ENCODE data around the gene PPP2R3C. TPM values are rescaled to one million over a fixed set of nuclear protein-coding genes. Genes with fewer than 3 reads are reported as not detected.
"Not testable (repeated sequence)": the region's sequence is repeated elsewhere in the genome, so short reads cannot be mapped to it uniquely, and the experiment has no call there.

Gene PPP2R3C
- polyA plus RNA-seq, 12 donors, result 36.9 to 55.7 (median 49.0) TPM; not detected in 1

DNA sequence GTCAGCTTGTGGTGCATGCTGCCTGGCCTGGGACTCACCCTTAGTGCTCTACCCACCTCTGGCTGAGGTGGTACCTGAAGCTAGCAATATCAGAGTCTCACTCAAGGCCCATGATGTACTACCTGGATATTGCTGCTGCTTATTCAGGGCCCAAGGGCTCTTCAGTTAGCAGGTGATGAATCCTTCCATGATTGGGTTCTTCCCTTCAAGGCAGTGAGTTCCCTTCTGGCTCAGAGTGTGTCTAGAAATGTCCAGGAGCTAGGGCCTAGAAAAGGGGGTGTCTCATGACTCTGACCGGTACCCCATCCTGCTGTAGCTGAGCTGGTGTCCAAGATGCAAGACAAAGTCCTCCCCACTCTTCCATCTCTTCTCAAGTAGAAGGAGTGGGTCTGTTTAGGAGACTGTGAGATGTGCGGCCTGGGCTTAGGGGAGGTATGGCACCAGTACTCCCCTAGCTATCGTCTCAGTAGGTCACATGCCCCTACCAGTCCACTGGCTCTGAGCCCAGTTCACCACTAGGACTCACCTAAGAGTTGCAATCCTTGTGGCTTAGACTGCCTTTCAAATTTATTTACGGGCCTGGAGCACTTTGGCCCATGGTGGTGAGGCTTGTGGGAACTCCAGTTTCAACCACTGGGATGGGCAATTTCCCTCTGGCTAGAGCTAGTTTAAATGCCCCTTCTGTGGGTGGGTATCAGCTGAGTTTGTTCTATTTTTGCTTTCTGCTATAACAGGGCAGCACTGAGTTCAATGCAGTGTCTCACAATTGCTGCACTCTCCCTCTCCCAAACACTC is 12.7 kb upstream of the PPP2R3C start:
- DNase-seq, result no peak

DNA sequence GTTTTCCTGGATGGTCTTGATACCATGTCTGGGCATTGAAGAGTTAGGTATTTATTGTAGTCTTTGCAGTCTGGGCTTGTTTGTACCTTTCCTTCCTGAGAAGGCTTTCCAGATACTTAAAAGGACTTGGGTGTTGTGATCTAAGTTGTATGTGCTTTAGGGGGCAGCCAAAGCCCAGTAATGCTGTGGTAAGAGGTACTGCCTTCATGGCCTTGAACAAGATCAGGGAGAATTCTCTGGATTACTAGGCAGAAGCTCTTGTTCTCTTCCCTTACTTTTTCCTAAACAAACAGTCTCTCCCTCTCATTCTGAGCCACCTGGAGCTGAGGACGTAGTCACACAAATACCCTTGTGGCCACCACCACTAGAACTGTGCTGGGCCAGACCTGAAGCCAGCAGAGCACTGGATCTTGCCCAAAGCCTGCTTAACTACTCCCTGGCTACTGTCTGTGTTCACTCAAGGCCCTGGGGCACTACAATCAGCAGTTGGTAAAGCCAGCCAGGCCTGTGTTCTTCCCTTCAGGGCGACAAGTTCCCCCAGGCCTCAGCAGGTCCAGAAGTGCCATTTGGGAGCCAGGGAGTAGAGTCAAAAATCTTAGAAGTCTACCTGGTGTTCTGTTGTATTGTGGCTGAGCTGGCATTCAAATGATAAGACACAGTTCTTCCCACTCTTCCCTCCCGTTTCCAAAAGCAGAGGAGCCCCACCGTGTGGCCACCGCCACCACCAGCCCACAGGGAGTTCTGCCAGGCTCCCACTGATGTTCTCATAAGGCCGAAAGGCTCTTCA is 11.9 kb upstream of the PPP2R3C start:
- DNase-seq, result no peak

DNA sequence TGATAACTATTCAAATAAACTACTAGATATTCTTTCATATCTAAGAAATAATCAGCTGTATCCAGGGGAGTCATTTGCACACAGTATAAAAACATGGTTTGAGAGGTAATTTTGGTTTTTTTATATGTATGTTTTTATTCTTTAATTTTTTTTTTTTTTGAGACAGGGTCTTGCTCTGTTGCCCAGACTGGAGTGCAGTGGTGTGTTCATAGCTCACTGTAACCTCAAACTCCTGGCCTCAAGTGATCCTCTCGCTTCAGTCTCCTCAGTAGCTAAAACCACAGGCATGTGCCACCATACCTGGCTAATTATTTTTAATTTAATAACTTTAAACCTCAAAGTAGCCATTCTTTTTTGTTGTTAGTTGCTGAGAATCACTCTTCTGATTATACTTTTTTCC is 2.3 kb upstream of the PPP2R3C start:
- no peak for DNase-seq

DNA sequence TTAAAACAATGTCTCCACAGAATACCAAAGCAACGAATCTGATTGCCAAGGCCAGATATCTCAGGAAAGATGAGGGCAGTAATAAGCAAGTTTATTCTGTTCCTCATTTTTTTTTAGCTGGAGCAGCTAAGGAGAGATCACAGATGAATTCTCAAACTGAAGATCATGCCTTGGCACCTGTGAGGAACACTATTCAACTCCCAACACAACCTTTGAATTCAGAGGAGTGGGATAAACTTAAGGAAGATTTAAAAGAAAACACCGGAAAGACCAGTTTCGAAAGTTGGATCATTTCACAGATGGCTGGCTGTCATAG is 1.6 kb upstream of the PPP2R3C start:
- DNase-seq, result no peak

DNA sequence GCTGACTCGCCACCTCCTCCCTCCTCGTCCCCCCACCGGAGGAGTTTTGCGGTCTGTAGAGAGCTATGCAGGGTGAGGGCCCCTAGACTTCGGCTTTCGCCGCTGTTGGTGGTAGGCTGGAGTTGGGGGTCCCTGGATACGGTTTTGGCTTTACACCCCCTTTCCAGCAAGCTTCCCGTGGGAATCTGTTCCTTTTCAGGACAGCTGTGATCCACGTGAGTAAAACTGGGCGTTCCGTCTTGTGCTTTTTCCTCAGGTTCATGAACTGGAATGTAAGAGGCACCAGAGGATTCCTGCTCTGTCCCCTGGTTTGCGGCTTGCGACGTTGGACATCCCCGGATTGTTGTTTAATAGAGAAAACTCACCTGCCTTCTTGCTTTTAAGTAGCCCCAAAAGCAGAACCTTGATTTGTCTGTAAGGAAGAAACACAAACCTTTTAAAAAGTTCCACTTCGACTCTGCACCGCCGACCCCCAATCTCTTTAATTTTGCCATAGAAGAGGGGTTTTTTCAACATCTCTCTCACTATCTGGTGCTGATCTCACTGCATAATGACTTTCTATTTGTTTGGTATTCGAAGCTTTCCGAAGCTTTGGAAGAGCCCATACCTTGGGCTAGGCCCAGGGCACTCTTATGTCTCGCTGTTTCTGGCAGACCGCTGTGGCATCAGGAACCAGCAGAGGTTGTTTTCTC is 1.1 kb upstream of the PPP2R3C start:
- DNase-seq, result no peak

DNA sequence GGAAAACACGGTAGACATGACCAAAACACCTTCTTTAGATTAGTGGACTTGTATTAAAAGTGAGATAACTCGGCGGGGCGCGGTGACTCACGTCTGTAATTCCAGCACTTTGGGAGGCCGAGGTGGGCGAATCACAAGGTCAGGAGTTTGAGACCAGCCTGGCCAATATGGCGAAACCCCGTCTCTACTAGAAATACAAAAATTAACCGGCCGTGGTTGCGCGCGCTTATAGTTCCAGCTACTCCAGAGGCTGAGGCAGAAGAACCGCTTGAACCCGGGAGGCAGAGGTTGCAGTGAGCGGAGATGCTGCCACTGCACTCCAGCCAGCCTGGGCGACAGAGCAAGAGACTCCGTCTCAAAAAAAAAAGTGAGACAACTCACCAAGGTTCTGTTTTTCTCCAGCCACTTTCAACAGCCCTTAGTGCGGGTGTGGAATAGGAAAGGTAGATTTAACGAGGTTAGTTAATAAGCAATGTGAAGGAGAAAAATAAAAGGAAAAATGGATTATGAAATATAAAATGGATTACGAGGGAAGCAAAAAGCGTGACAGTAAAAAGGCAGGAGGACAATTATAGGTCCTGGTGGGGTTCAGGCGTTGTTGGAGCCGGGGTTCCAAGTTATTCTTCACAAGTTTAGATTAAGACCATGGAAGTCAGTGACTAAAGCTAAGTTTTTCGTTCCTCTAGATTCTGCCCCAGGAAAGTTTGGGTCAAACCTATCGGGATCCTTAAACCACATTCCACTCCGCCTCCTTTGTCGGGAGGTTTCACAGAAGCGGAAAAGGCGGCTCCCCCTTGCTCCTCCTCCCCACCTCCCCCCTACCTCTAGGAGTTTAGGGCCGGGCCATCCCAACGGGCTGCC is 534 bp downstream of the PPP2R3C start:
- DNase-seq, result no peak

DNA sequence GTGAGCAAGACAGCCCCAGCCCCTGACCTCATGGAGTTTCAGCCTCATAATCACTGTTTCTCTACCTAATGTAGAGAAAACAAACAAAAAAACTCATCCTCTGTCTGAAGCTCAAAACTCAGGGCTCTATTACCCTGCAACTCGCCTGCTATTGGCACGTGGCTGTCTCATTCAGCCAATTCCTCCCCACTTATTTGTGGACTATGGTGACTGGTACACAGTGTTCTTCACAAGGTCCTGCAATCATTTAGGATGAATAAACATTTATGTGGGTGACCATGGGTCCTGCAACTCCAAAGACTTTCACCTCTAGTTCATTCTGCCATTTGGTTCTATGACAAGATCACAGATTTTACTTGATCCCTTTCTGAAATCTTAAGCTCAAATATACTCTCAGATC is 4.7 kb downstream of the PPP2R3C start:
- no peak for DNase-seq

DNA sequence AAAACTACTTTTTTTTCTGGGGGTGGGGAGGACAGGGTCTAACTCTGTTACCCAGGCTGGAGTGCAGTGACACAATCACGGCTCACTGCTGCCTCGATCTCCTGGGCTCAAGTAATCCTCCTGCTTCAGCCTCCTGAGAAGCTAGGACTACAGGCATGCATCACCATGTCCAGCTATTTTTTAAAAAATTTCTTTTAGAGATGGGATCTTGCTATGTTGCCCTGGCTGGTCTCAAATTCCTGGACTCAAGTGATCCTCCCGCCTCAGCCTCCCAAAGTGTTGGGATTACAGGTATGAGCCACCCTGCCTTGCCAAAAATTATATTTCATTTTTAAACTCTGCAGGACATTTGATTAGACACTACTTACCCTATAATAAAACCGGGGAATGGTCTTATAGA is 5.5 kb downstream of the PPP2R3C start:
- DNase-seq, result no peak

DNA sequence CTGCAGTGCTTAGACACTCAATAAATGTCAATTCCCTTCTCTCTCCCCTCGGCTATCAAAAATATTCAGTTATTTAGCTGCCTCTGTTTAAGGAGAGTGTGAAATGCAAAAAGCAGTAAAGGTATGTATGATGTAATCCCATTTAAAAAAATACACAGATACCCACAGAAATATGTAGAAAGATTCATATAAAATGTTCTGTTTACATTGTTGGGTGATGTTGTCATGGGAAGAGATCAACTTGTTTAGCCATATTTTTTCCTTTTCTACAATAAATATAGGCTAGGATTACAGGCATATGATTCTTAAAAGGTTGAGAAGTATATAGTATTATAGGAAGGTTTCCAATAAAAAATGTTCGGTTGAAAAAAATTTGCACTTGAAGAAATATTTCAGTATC is 7.8 kb downstream of the PPP2R3C start:
- DNase-seq, result no peak

DNA sequence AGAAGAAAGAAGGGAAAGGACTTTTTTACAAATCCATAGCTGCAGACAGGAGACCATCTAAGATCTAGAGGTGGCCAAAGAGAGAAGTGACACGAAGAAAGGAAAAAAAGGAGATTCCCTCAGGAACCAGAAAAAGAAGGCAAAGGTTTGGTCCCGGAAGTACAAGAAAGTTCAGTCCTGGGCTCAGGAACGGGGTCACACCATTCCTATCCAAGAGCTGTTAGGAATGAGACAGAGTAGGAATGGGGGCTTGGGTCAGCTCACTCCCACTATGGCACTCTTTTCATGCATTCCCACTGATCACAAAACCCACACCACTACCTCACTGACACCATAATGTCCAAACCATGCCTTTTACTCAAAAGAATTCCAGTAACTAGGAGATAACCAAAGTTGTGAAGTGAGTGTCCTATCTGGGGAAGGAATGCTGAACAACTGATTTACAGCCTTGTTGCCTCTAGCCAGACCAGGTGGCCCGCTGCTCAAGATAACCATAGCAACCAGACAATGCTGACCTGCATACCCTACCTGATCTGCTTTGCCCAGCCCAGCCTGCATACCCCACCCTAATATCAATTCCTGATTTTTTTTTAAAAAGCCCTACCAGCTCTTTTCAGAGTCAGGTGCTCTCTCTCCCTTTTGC is 8.4 kb downstream of the PPP2R3C start:
- DNase-seq, result no peak

DNA sequence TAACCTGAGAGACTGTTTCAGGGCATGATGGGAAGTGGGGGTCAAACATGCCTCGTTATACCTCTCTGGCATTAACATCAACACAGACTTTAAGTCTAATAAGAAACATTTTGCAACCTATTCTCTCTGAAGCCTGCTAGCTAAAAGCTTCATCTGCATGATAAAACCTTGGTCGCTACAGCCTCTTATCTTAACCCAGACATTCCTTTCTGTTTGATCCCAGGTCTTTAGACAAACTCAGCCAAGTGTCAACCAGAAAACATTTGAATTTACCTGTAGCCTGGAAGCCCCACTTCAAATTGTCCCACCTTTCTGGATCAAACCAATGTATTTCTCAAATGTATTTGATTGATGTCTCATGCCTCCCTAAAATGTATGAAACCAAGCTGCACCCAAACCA is 9.1 kb downstream of the PPP2R3C start:
- DNase-seq, result no peak

DNA sequence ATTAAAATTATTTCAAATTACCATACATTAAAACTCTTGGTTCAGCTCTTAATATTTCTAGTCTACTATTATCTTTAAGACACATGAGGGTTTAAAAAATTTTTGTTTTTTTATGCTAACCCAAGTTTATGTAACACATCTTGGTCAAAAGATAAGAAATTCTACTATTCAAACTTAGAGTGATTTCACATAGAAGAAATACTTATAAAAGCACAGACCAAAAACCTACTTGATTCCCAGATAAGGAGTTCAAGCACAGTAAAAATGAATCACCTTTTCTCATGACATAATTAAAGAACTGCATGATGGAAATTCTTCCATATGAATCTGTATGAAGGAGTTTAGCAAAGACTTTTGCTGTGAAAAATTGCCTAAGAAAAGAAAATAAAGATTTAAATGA is 13.9 kb downstream of the PPP2R3C start:
- DNase-seq, result no peak

DNA sequence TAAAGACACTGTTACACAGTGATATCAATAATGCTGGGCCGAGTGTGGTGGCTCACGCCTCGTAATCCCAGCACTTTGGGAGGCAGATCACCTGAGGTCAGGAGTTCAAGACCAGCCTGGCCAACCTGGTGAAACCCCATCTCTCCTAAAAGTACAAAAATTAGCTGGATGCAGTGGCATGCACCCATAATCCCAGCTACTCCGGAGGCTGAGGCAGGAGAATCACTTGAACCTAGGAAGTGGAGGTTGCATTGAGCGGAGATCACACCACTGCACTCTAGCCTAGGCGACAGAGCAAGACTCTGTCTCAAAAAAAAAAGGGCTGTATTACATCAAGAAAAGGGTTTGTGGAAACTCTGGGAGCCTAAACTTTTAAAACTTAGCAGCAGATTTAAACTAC is 27.1 kb downstream of the PPP2R3C start:
- DNase-seq, result not testable (repeated sequence)

DNA sequence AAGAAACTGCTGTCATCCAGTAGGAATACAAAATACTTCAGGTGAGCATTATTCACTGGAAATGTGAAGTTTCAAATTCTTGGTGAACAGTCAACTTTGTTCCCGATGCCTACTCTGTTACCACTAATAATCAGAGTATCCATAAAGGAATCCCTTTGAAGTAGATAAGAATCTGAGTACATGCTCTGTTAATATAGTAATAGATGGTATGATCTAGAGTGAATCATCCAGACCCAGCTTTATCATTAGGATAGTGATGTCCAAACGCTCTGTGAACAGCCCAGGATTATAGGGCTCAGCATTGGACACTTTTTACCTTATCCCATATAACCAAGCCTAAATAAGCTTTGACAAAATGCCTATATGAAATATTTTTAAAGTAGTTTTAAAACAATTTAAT is 33.3 kb downstream of the PPP2R3C start:
- no peak for DNase-seq

DNA sequence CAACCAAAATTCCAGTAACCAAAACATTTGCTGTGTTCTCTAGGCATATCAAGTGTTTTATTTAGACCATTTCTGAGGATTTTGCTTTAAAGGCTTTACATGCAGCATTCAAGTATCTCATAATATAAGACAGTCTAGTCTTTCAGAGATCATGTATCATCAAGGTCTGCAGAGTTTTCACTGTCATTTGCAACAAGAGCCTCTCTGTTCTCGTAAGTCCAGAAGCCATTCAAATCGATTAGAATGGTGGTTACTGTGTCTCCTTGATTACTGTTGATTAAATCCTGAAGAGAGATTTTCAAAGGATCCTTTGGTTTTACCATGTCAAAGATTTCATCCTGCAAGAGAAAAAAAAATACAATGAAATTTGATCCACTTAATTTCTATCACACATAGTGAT is 36.3 kb downstream of the PPP2R3C start:
- DNase-seq, result no peak

DNA sequence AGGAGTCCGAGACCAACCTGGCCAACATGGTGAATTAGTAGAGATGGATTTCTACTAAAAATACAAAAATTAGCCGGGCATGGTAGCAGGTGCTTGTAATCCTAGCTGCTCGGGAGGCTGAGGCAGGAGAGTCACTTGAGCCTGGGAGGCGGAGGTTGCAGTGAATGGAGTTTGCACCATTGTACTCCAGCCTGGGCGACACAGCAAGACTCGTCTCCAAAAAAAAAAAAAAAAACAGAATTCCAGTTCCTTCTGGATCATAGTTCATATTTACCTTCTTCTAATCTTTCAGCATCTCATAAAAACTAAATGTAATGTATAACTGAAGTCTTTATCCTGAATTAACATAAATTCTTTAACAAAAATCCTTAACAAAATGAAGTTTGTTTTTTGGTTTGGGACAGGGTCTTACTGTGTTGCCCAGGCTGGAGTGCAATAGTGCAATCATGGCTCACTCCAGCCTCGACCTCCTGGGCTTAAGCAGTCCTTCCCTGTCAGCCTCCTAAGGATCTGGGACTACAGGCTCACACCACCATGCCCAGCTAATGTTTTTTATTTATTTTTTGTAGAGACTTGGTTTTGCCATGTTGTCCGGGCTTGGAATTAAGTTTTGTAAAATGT is 38.1 kb downstream of the PPP2R3C start:
- no peak for DNase-seq

DNA sequence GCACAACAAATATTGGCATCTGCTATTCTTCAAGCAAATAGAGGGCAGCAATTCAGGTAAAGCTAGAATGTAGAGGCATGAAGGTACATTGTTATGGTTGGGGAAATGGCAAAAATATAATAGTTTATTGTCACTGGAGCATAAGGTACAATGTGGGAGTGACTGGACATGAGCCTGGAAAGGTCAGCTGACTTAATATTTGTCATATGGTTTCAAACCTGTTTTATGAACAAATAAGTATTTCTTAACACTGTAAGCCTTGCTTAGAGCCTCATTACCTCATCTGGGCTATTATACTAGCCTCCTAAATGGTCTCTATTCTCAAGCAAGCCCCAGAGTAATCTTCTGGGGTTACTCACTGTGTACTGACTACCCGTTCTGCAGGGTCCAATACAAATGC is 42.0 kb downstream of the PPP2R3C start:
- DNase-seq, result no peak

DNA sequence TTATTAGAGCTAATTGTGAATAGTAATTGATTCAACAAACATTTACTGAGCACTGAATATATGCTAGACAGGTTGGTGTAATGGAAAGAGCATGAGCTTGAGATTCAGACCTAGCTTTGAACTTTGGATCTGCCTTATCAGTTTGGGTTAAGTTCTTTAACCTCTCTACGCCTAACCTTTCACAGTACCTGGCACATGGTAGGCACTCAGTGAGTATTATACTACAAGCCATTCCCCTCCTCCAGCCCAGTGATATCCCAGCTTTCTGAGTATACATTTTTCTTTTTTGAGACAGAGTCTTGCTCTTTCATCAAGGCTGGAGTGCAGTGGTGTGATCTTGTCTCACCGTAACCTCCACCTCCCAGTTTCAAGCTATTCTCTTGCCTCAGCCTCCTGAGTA is 43.7 kb downstream of the PPP2R3C start:
- DNase-seq, result no peak

DNA sequence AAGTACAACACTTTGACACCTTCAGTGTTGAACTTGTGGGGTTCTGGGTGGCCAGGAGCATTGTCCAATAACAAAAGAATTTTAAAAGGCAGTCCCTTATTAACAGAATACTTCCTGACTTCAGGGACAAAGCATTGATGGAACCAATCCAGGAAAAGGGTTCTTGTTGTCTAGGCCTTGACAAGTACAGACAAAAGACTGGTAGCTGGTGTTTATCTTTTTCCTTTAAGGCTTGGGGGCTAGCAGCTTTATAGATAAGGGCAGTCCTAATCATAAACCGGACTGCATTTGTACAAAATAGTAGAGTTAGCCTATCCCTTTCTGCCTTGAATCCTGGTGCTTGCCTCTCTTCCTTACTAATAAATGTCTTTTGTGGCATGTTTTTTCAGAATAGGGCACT is 48.3 kb downstream of the PPP2R3C start:
- DNase-seq, result no peak

DNA sequence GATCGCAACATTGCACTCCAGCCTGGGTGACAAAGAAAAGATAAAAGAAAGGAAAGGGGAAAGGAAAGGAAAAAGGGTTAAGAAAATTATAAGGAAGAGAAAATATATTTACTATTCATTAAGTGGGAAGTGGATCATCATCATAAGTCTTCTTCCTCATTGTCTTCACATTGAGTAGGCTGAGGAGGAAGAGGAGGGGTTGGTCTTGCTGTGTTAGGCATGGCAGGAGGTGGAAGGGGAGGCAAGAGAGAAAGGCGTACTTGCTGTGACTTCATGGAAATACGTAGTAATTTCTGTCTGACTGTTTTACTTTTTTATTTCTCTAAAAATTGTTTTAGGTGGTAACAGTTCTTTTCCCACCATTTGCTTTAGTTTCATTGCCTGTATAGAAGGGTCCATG is 49.6 kb downstream of the PPP2R3C start:
- DNase-seq, result no peak

All from muscle of arm (tissue), 12 donors.